ENCODE results near the gene CCNG2.

Gene CCNG2

GRCh38 chr4:77147079-77147782 lies 9.8 kb upstream of the CCNG2 start:
- TF ChIP-seq CTCF (IDR thresholded peaks at IDR 0.05; ENCODE audit: insufficient read depth, low read depth, low read length, missing control alignments), result no peak
- no peak for DNase-seq (ENCODE audit: low read depth)
- no peak overlapping the region for H3K4me3 ChIP-seq (ENCODE audit: low read length)

DNA sequence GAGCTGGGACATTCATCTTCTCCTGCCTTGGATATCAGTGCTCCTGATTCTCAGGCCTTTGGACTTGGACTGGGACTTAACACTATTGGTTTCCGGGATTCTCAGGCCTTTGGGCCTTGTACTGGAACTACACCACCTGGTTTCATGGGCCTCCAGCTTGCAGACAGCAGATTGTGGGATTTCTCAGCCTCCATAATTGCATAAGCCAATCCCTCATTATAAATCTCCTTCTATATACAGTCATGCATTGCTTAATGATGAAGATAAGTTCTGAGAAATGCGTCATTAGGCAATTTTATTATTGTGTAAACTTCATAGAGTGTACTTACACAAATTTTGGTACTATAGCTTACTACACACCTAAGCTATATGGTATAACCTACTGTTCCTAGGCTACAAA lies 8.9 kb upstream of the CCNG2 start:
- no peak for TF ChIP-seq CTCF (IDR thresholded peaks at IDR 0.05; ENCODE audit: insufficient read depth, low read depth, low read length, missing control alignments)
- DNase-seq (ENCODE audit: low read depth), result peak; percentile 25
- no peak overlapping the region for H3K4me3 ChIP-seq (ENCODE audit: low read length)

DNA sequence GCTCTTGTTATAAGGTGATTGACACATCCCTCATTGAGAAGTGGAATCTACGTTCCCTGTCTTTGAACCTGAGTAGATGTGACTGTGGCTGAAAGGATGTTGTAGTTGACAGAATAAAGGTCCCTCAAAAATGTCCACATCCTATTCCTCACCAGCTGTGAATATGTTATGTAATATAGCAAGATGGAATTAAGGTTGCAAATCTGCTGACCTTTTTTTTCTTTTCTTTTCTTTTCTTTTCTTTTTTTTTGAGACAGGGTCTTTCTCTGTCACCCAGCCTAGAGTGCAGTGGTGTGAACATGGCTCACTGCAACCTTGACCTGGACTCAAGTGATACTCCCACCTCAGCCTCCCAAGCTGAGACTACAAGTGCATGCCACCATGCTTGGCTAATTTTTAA lies 7.2 kb upstream of the CCNG2 start:
- no peak for TF ChIP-seq CTCF (IDR thresholded peaks at IDR 0.05; ENCODE audit: insufficient read depth, low read depth, low read length, missing control alignments)
- H3K4me3 ChIP-seq (ENCODE audit: low read length), result no peak overlapping the region
- DNase-seq (ENCODE audit: low read depth), result no peak

DNA sequence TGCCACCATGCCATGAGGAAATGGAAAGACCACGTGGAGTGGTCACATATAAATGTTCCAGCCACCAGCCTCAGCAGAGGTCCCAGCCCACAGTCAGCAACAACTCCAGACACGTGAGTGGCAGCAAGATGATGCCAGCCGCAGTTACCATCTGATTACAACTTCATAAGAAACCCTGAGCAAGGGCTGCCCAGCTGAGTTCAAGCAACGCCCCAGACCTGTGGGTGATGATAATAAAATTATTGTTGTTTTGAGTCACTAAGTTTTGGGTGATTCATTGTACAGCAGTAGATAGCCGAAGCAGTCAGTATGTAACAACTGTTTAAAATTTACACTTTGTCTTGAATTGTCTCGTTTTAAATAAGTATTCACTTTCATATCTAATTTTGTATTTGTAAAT lies 5.8 kb upstream of the CCNG2 start:
- no peak overlapping the region for H3K4me3 ChIP-seq (ENCODE audit: low read length)
- no peak for TF ChIP-seq CTCF (IDR thresholded peaks at IDR 0.05; ENCODE audit: insufficient read depth, low read depth, low read length, missing control alignments)
- DNase-seq (ENCODE audit: low read depth), result peak; percentile 39

DNA sequence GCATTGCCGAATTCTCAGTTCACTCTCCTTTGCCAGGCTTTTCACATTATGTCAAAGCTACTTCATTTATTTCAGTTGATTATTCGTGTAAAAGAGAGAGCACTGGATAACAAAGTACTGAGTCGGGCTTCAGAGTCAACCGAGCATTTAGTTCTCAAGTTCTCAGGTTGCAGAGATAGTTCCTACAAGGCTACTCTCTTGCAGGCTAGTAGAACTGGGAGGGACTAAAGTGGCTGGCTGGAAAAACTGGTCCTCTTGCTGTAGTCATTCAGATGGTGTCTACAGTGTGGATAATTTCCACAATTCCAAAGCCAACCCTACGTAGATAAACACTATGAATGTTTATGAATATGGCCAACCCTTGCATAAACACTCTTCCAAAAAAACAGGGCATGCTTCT lies 4.6 kb upstream of the CCNG2 start:
- H3K4me3 ChIP-seq (ENCODE audit: low read length), result no peak overlapping the region
- no peak for TF ChIP-seq CTCF (IDR thresholded peaks at IDR 0.05; ENCODE audit: insufficient read depth, low read depth, low read length, missing control alignments)
- DNase-seq (ENCODE audit: low read depth), result peak; percentile 82

- no peak overlapping the region for H3K4me3 ChIP-seq (ENCODE audit: low read length)
- DNase-seq (ENCODE audit: low read depth), result no peak
- TF ChIP-seq CTCF (IDR thresholded peaks at IDR 0.05; ENCODE audit: insufficient read depth, low read depth, low read length, missing control alignments), result no peak
Observed at GRCh38 chr4:77153006-77153405, 4.0 kb upstream of the CCNG2 start.

- H3K4me3 ChIP-seq (ENCODE audit: low read length), result no peak overlapping the region
Observed at GRCh38 chr4:77154065-77154464, 2.9 kb upstream of the CCNG2 start.

More at GRCh38 chr4:77154065-77154464, 2.9 kb upstream of the CCNG2 start:
- no peak for DNase-seq (ENCODE audit: low read depth)
- no peak for TF ChIP-seq CTCF (IDR thresholded peaks at IDR 0.05; ENCODE audit: insufficient read depth, low read depth, low read length, missing control alignments)
